GM23338 (cell line): ENCODE measurements around the gene CEP89. TPM values are rescaled to one million over a fixed set of nuclear protein-coding genes. Genes with fewer than 3 reads are reported as not detected.

Experiments
- ATAC-seq: fragments of 200-7000 bp; cut with Tn5 transposase; 3 replicates; pipeline ENCODE4 v1.9.1; 2020
- DNase-seq: peaks from one replicate; pipeline ENCODE4 v3.0.0-alpha.2; 2015; ENCODE audit warnings: low spot score
- H2AFZ ChIP-seq: fragments of 200-600 bp; sonication (generic); 2 replicates; pipeline ENCODE4 v1.8.0; 2016; ENCODE audit warnings: antibody characterized with exemption, mild to moderate bottlenecking, moderate library complexity
- H3F3A ChIP-seq: fragments of 200-600 bp; sonication (generic); replicated peaks from 2 replicates; pipeline ENCODE4 v1.8.0; 2017; ENCODE audit warnings: antibody characterized with exemption, mixed run types, low read depth
- H3K27ac ChIP-seq: fragments of 200-600 bp; sonication (generic); 2 replicates; pipeline ENCODE4 v1.6.1; 2016; ENCODE audit warnings: low read depth
- H3K27me3 ChIP-seq: fragments of 200-600 bp; sonication (generic); 2 replicates; pipeline ENCODE4 v1.8.0; 2016; ENCODE audit warnings: mild to moderate bottlenecking, mixed run types, moderate library complexity; ENCODE audit not compliant: insufficient read depth
- H3K36me3 ChIP-seq: fragments of 200-600 bp; sonication (generic); 2 replicates; pipeline ENCODE4 v1.8.0; 2016; ENCODE audit warnings: mild to moderate bottlenecking; ENCODE audit not compliant: insufficient read depth
- H3K4me1 ChIP-seq: fragments of 200-600 bp; sonication (generic); 2 replicates; pipeline ENCODE4 v1.8.0; 2016; ENCODE audit warnings: mild to moderate bottlenecking, moderate library complexity; ENCODE audit not compliant: insufficient read depth
- H3K4me2 ChIP-seq: fragments of 200-600 bp; sonication (generic); 2 replicates; pipeline ENCODE4 v1.7.1; 2017; ENCODE audit warnings: mixed run types
- H3K4me3 ChIP-seq: fragments of 200-600 bp; sonication (generic); 2 replicates; pipeline ENCODE4 v1.6.1; 2016; ENCODE audit warnings: mixed run types
- H3K79me2 ChIP-seq: fragments of 200-600 bp; sonication (generic); replicated peaks from 2 replicates; pipeline ENCODE4 v1.8.0; 2017; ENCODE audit warnings: mild to moderate bottlenecking; ENCODE audit not compliant: insufficient read depth
- H3K9me2 ChIP-seq: fragments of 200-600 bp; sonication (generic); 2 replicates; pipeline ENCODE4 v1.8.0; 2017; ENCODE audit not compliant: insufficient read depth
- H4K20me1 ChIP-seq: fragments of 200-600 bp; sonication (generic); replicated peaks from 2 replicates; pipeline ENCODE4 v1.8.0; 2017; ENCODE audit warnings: mild to moderate bottlenecking; ENCODE audit not compliant: insufficient read depth
- H3K27ac Mint-ChIP-seq: 2 replicates; pipeline ENCODE4 v1.8.0; 2020; ENCODE audit warnings: inconsistent platforms, mild to moderate bottlenecking, moderate library complexity, mixed read lengths
- H3K27me3 Mint-ChIP-seq: 3 replicates; pipeline ENCODE4 v1.8.0; 2022; ENCODE audit warnings: low read depth, mild to moderate bottlenecking, moderate library complexity, mixed read lengths, inconsistent platforms; ENCODE audit not compliant: insufficient read depth, poor library complexity
- H3K36me3 Mint-ChIP-seq: 3 replicates; pipeline ENCODE4 v1.8.0; 2021; ENCODE audit warnings: low read depth, mild to moderate bottlenecking, inconsistent platforms, moderate library complexity, mixed read lengths
- H3K4me1 Mint-ChIP-seq: 3 replicates; pipeline ENCODE4 v1.8.0; 2020; ENCODE audit warnings: mild to moderate bottlenecking, inconsistent platforms, mixed read lengths
- H3K4me3 Mint-ChIP-seq: 3 replicates; pipeline ENCODE4 v1.8.0; 2021; ENCODE audit warnings: moderate library complexity, mild to moderate bottlenecking, inconsistent platforms, mixed read lengths
- H3K9me3 Mint-ChIP-seq: 3 replicates; pipeline ENCODE4 v1.8.0; 2020; ENCODE audit warnings: moderate library complexity, mild to moderate bottlenecking, inconsistent platforms, mixed read lengths
- CREB1 ChIP-seq: fragments of 250-450 bp; sonication (Bioruptor Pico); IDR thresholded peaks from 2 replicates; pipeline ENCODE4 v1.5.0; 2020; ENCODE audit warnings: low read depth, mild to moderate bottlenecking, moderate library complexity
- CTCF ChIP-seq, 2 experiments: fragments of 200-600 bp in 1 of 2; sonication (generic) in 1 of 2; conservative IDR thresholded peaks; 2 replicates each; pipeline versions ENCODE4 v1.5.1 to v1.6.1; 2016 to 2017; ENCODE audit warnings: antibody characterized with exemption in 2 of 2, low read depth in 2 of 2, mild to moderate bottlenecking in 2 of 2, moderate library complexity in 1 of 2
- ETS1 ChIP-seq: IDR thresholded peaks from 2 replicates; pipeline ENCODE4 v1.6.1; 2016; ENCODE audit warnings: antibody characterized with exemption
- EZH2 ChIP-seq: fragments of 200-600 bp; sonication (generic); IDR thresholded peaks from one replicate; pipeline ENCODE4 v1.8.0; 2017; ENCODE audit warnings: antibody characterized with exemption, mild to moderate bottlenecking, low read depth; ENCODE audit not compliant: unreplicated experiment
- EZH2phosphoT487 ChIP-seq: fragments of 200-600 bp; sonication (generic); IDR thresholded peaks from one replicate; pipeline ENCODE4 v1.8.1; 2018; ENCODE audit warnings: antibody characterized with exemption; ENCODE audit not compliant: unreplicated experiment
- JUNB ChIP-seq: IDR thresholded peaks from one replicate; pipeline ENCODE4 v1.6.1; 2016; ENCODE audit warnings: antibody characterized with exemption; ENCODE audit not compliant: unreplicated experiment
- NANOG ChIP-seq: IDR thresholded peaks from 2 replicates; pipeline ENCODE4 v1.6.1; 2016; ENCODE audit warnings: antibody characterized with exemption, borderline replicate concordance
- POLR2AphosphoS5 ChIP-seq: IDR thresholded peaks from 2 replicates; pipeline ENCODE4 v1.6.1; 2016; ENCODE audit warnings: antibody characterized with exemption, low read depth
- REST ChIP-seq: IDR thresholded peaks from one replicate; pipeline ENCODE4 v1.6.1; 2018; ENCODE audit warnings: antibody characterized with exemption; ENCODE audit not compliant: unreplicated experiment
- STAT1 ChIP-seq: IDR thresholded peaks from one replicate; pipeline ENCODE4 v1.6.1; 2016; ENCODE audit warnings: antibody characterized with exemption; ENCODE audit not compliant: unreplicated experiment
- ZNF114 ChIP-seq: fragments of 250-450 bp; sonication (Bioruptor Pico); IDR thresholded peaks from 2 replicates; pipeline ENCODE4 v1.5.0; 2020; ENCODE audit warnings: mild to moderate bottlenecking, moderate library complexity
- ZNF331 ChIP-seq: fragments of 250-450 bp; sonication (Bioruptor Pico); IDR thresholded peaks from 2 replicates; pipeline ENCODE4 v1.5.0; 2020; ENCODE audit warnings: low read depth, mild to moderate bottlenecking, moderate library complexity
- ZNF462 ChIP-seq: fragments of 250-450 bp; sonication (Bioruptor Pico); IDR thresholded peaks from 2 replicates; pipeline ENCODE4 v1.5.0; 2020; ENCODE audit warnings: mild to moderate bottlenecking, moderate library complexity
- polyA plus RNA-seq: library from polyadenylated mRNA; unstranded; fragments of >200 nt; fragmentation: Nextera tagmentation; extraction: Ambion mirVana; gene quantifications from 2 replicates; pipeline ENCODE4 v1.2.1, GENCODE V29; 2016
- total RNA-seq: library from RNA; depleted of rRNA; stranded (reverse); fragments of >200 nt; shearing (Covaris generic); gene quantifications from 2 replicates; pipeline ENCODE4 v1.2.3, GENCODE V29; 2014

CEP89 gene
- total and polyA plus RNA-seq, 2 experiments from 2014 or later = 13.4 to 17.5 TPM

- ATAC-seq (no peak), DNase-seq (no peak)
- Histone ChIP-seq H3K27ac (no peak overlapping the region), H3K4me2 (no peak overlapping the region), H3K36me3 (no peaks in the 10 kb centered on the region), H3F3A (no peaks in the 10 kb centered on the region), H3K79me2 (no peaks in the 10 kb centered on the region), H4K20me1 (no peaks in the 10 kb centered on the region), H3K27me3 (no peaks in the 10 kb centered on the region), H3K4me1 (no peaks in the 10 kb centered on the region), H3K9me2 (no peaks in the 10 kb centered on the region), H3K4me3 (no peak overlapping the region), H2AFZ (no peak overlapping the region)
- Mint-ChIP-seq H3K36me3 (no peaks in the 10 kb centered on the region), H3K4me1 (no peaks in the 10 kb centered on the region), H3K4me3 (no peak overlapping the region), H3K27ac (no peak overlapping the region), H3K27me3 (peaks cover 1% of the 10 kb centered on the region), H3K9me3 (no peaks in the 10 kb centered on the region; the same call in 2 of the 3 replicates)
- TF ChIP-seq ETS1 = no peak
- no peak for TF ChIP-seq EZH2
- no peak for TF ChIP-seq CREB1 (CRISPR knock-in tag)
- no peak for TF ChIP-seq REST
- TF ChIP-seq EZH2phosphoT487 = no peak
- TF ChIP-seq ZNF114 = no peak
- TF ChIP-seq NANOG = no peak
- TF ChIP-seq ZNF462 (CRISPR knock-in tag) = no peak
- TF ChIP-seq POLR2AphosphoS5 = no peak
- TF ChIP-seq STAT1 = no peak
- no peak for TF ChIP-seq JUNB
- no peak for TF ChIP-seq ZNF331
- no peak for TF ChIP-seq CTCF (conservative IDR thresholded peaks at IDR 0.05; ENCODE audit: low read depth in 2 of 2)
These were observed 110.2 kb downstream of the CEP89 start for GRCh38 chr19:32861596-32861995.
